ENCODE results near the gene SEMA3C. TPM values are rescaled to one million over a fixed set of nuclear protein-coding genes. Genes with fewer than 3 reads are reported as not detected.

SEMA3C gene
- polyA plus RNA-seq, 1 experiment: 64.1 TPM

GRCh38 chr7:80940539-80941207 lies 21.8 kb upstream of the SEMA3C start:
- Histone ChIP-seq H3K4me3 (ENCODE audit: low read depth, low read length) (no peak overlapping the region), H3K36me3 (ENCODE audit: control insufficient read depth, insufficient read depth, low read length) (no peaks in the 10 kb centered on the region), H3K27me3 (ENCODE audit: control insufficient read depth, insufficient read depth, low read length) (no peaks in the 10 kb centered on the region)
- ChIA-PET CTCF (interaction anchor here (0.6 to 1.3 kb wide), 4 partner anchors 19 to 505 kb away, joined by 3 to 5 read pairs (median 4); no protein-coding TSS in a partner anchor), POLR2A (no interaction called here)
- no peak for DNase-seq (ENCODE audit: low read depth)
- TF ChIP-seq, protein P1, sequence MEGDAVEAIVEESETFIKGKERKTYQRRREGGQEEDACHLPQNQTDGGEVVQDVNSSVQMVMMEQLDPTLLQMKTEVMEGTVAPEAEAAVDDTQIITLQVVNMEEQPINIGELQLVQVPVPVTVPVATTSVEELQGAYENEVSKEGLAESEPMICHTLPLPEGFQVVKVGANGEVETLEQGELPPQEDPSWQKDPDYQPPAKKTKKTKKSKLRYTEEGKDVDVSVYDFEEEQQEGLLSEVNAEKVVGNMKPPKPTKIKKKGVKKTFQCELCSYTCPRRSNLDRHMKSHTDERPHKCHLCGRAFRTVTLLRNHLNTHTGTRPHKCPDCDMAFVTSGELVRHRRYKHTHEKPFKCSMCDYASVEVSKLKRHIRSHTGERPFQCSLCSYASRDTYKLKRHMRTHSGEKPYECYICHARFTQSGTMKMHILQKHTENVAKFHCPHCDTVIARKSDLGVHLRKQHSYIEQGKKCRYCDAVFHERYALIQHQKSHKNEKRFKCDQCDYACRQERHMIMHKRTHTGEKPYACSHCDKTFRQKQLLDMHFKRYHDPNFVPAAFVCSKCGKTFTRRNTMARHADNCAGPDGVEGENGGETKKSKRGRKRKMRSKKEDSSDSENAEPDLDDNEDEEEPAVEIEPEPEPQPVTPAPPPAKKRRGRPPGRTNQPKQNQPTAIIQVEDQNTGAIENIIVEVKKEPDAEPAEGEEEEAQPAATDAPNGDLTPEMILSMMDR (IDR thresholded peaks at IDR 0.05; ENCODE audit: insufficient read depth, low read depth, low read length): no peak

- CTCF ChIA-PET: interaction anchor here (0.9 kb wide), 1 partner anchor 13 kb away, joined by 3 read pairs; no protein-coding TSS in a partner anchor
- Histone ChIP-seq H3K27me3 (ENCODE audit: control insufficient read depth, insufficient read depth, low read length) (no peaks in the 10 kb centered on the region), H3K4me3 (ENCODE audit: low read depth, low read length) (no peak overlapping the region), H3K36me3 (ENCODE audit: control insufficient read depth, insufficient read depth, low read length) (no peaks in the 10 kb centered on the region)
- TF ChIP-seq, protein P1 (IDR thresholded peaks at IDR 0.05; ENCODE audit: insufficient read depth, low read depth, low read length): no peak
- no peak for DNase-seq (ENCODE audit: low read depth)
- POLR2A ChIA-PET: no interaction called here
These were observed 18.5 kb upstream of the SEMA3C start for GRCh38 chr7:80937336-80937735.

GRCh38 chr7:80935991-80936780 lies 17.3 kb upstream of the SEMA3C start:
- Histone ChIP-seq H3K27me3 (ENCODE audit: control insufficient read depth, insufficient read depth, low read length) (no peaks in the 10 kb centered on the region), H3K36me3 (ENCODE audit: control insufficient read depth, insufficient read depth, low read length) (no peaks in the 10 kb centered on the region), H3K4me3 (ENCODE audit: low read depth, low read length) (no peak overlapping the region)
- ChIA-PET POLR2A (no interaction called here), CTCF (interaction anchor here (0.7 kb wide), 1 partner anchor 57 kb away, joined by 3 read pairs; no protein-coding TSS in a partner anchor)
- TF ChIP-seq, protein P1 (IDR thresholded peaks at IDR 0.05; ENCODE audit: insufficient read depth, low read depth, low read length): no peak
- DNase-seq (ENCODE audit: low read depth): no peak

- Histone ChIP-seq H3K4me3 (ENCODE audit: low read depth, low read length) (no peak overlapping the region), H3K27me3 (ENCODE audit: control insufficient read depth, insufficient read depth, low read length) (no peaks in the 10 kb centered on the region), H3K36me3 (ENCODE audit: control insufficient read depth, insufficient read depth, low read length) (no peaks in the 10 kb centered on the region)
- TF ChIP-seq, protein P1 (IDR thresholded peaks at IDR 0.05; ENCODE audit: insufficient read depth, low read depth, low read length): no peak
- ChIA-PET POLR2A (no interaction called here), CTCF (no interaction called here)
- DNase-seq (ENCODE audit: low read depth): no peak
These were observed 15.5 kb upstream of the SEMA3C start for GRCh38 chr7:80934321-80934720.

- ChIA-PET POLR2A (no interaction called here), CTCF (no interaction called here)
- DNase-seq (ENCODE audit: low read depth): no peak
These were observed 13.7 kb upstream of the SEMA3C start for GRCh38 chr7:80932536-80932935.

More at GRCh38 chr7:80932536-80932935, 13.7 kb upstream of the SEMA3C start:
- no peaks in the 10 kb centered on the region for H3K36me3 ChIP-seq (ENCODE audit: control insufficient read depth, insufficient read depth, low read length)
- H3K27me3 ChIP-seq (ENCODE audit: control insufficient read depth, insufficient read depth, low read length): no peaks in the 10 kb centered on the region
- TF ChIP-seq, protein P1 (IDR thresholded peaks at IDR 0.05; ENCODE audit: insufficient read depth, low read depth, low read length): no peak
- H3K4me3 ChIP-seq (ENCODE audit: low read depth, low read length): no peak overlapping the region

All from BJ (cell line).